ENCODE measurements around the gene SLC22A16.

GRCh38 chr6:110418594-110418993 lies 57.8 kb downstream of the SLC22A16 start:
- no peak for TF ChIP-seq CTCF (IDR thresholded peaks at IDR 0.05 in 8 of 11, conservative IDR thresholded peaks at IDR 0.05 in 3 of 11)
- no peak for TF ChIP-seq POLR2AphosphoS5 (IDR thresholded peaks at IDR 0.05)
